ACC112 (cell line): ENCODE data around the gene GLTPD2.

Experiments
- H2AFZ ChIP-seq: fragments of 200-600 bp; sonication (generic); one replicate; pipeline ENCODE4 v1.6.0; 2017; ENCODE audit warnings: antibody characterized with exemption, low read length; ENCODE audit not compliant: unreplicated experiment
- H3K27ac ChIP-seq: fragments of 200-600 bp; sonication (generic); 2 replicates; pipeline ENCODE4 v1.5.1; 2014; ENCODE audit warnings: low read depth, mild to moderate bottlenecking, antibody characterized with exemption, low read length, moderate library complexity
- H3K27me3 ChIP-seq: fragments of 200-600 bp; sonication (generic); 2 replicates; pipeline ENCODE4 v1.6.1; 2014; ENCODE audit warnings: mild to moderate bottlenecking, antibody characterized with exemption, low read length, moderate library complexity, mixed read lengths; ENCODE audit not compliant: insufficient read depth
- H3K36me3 ChIP-seq: fragments of 200-600 bp; sonication (generic); 2 replicates; pipeline ENCODE4 v1.6.1; 2016; ENCODE audit warnings: mild to moderate bottlenecking, antibody characterized with exemption, low read length, moderate library complexity, mixed read lengths; ENCODE audit not compliant: insufficient read depth
- H3K4me1 ChIP-seq: fragments of 200-600 bp; sonication (generic); one replicate; pipeline ENCODE4 v1.6.1; 2016; ENCODE audit warnings: low read length, mixed read lengths; ENCODE audit not compliant: insufficient read depth, unreplicated experiment, control insufficient read depth
- H3K4me3 ChIP-seq: fragments of 200-600 bp; sonication (generic); 2 replicates; pipeline ENCODE4 v1.5.1; 2014; ENCODE audit warnings: mild to moderate bottlenecking, low read depth, low read length
- H3K79me2 ChIP-seq: fragments of 200-600 bp; sonication (generic); one replicate; pipeline ENCODE4 v1.6.0; 2016; ENCODE audit warnings: low read length; ENCODE audit not compliant: control insufficient read depth, unreplicated experiment, insufficient read depth

GLTPD2 gene

GRCh38 chr17:4788807-4789700, at the start of gene GLTPD2:
Gene GLTPD2 (plus strand): TSS chr17:4788964. CDS start chr17:4789012, 48 bp downstream.
- Histone ChIP-seq H3K36me3 (no peaks in the 10 kb centered on the region), H3K27me3 (peaks cover 7% of the 10 kb centered on the region), H3K4me1 (peaks cover 36% of the 10 kb centered on the region), H3K79me2 (peaks cover 7% of the 10 kb centered on the region), H3K27ac (peak within 1 kb of the TSS; percentile 85), H2AFZ (peak within 1 kb of the TSS; percentile 39), H3K4me3 (peak within 1 kb of the TSS; percentile 98)

- peak within 1 kb of the TSS; percentile 92 for H3K4me3 ChIP-seq
- no peak within 1 kb of the TSS for H3K27ac ChIP-seq
These were observed 49.4 kb upstream of the GLTPD2 start, which contains the start of the genes CXCL16 and ZMYND15 for GRCh38 chr17:4739122-4740024. Gene CXCL16 (minus strand): TSS chr17:4739928. CDS start chr17:4739339, 589 bp downstream. Gene ZMYND15 (plus strand): TSS chr17:4739833. CDS start chr17:4740549, 716 bp downstream.

GRCh38 chr17:4740025-4740351, 48.8 kb upstream of the GLTPD2 start:
- peaks cover 8% of the 10 kb centered on the region for H3K4me1 ChIP-seq
- peak overlapping the region; percentile 90 for H2AFZ ChIP-seq
- peaks cover 22% of the 10 kb centered on the region for H3K27me3 ChIP-seq
- no peaks in the 10 kb centered on the region for H3K79me2 ChIP-seq
- peak overlapping the region; percentile 92 for H3K4me3 ChIP-seq
- H3K27ac ChIP-seq, result no peak overlapping the region
- H3K36me3 ChIP-seq, result no peaks in the 10 kb centered on the region

More at GRCh38 chr17:4739122-4740024, 49.4 kb upstream of the GLTPD2 start, which contains the start of the genes CXCL16 and ZMYND15:
- peak within 1 kb of the TSS; percentile 90 for H2AFZ ChIP-seq
- no peaks in the 10 kb centered on the region for H3K79me2 ChIP-seq
- peaks cover 21% of the 10 kb centered on the region for H3K27me3 ChIP-seq
- H3K36me3 ChIP-seq, result no peaks in the 10 kb centered on the region
- H3K4me1 ChIP-seq, result peaks cover 8% of the 10 kb centered on the region

- no peak overlapping the region for H3K27ac ChIP-seq
- H2AFZ ChIP-seq, result no peak overlapping the region
- no peak overlapping the region; the same call in 1 of the 2 replicates for H3K4me3 ChIP-seq
- H3K4me1 ChIP-seq, result peaks cover 8% of the 10 kb centered on the region
- no peaks in the 10 kb centered on the region for H3K36me3 ChIP-seq
- peaks cover 27% of the 10 kb centered on the region for H3K27me3 ChIP-seq
- H3K79me2 ChIP-seq, result no peaks in the 10 kb centered on the region
These were observed 48.2 kb upstream of the GLTPD2 start for GRCh38 chr17:4740584-4740983.

GRCh38 chr17:4741544-4741943, 47.2 kb upstream of the GLTPD2 start:
- H3K4me3 ChIP-seq, result no peak overlapping the region
- no peak overlapping the region for H2AFZ ChIP-seq
- peaks cover 8% of the 10 kb centered on the region for H3K4me1 ChIP-seq
- no peaks in the 10 kb centered on the region for H3K79me2 ChIP-seq
- peaks cover 31% of the 10 kb centered on the region for H3K27me3 ChIP-seq
- H3K36me3 ChIP-seq, result no peaks in the 10 kb centered on the region
- no peak overlapping the region for H3K27ac ChIP-seq

GRCh38 chr17:4742133-4742532, 46.6 kb upstream of the GLTPD2 start:
- no peaks in the 10 kb centered on the region for H3K36me3 ChIP-seq
- H3K27me3 ChIP-seq, result peaks cover 31% of the 10 kb centered on the region
- H2AFZ ChIP-seq, result no peak overlapping the region
- H3K79me2 ChIP-seq, result no peaks in the 10 kb centered on the region
- no peak overlapping the region for H3K4me3 ChIP-seq
- H3K27ac ChIP-seq, result no peak overlapping the region
- H3K4me1 ChIP-seq, result peaks cover 8% of the 10 kb centered on the region

- Histone ChIP-seq H3K4me1 (peaks cover 8% of the 10 kb centered on the region), H2AFZ (no peak overlapping the region), H3K27me3 (peaks cover 31% of the 10 kb centered on the region), H3K27ac (no peak overlapping the region), H3K79me2 (no peaks in the 10 kb centered on the region), H3K4me3 (no peak overlapping the region), H3K36me3 (no peaks in the 10 kb centered on the region)
These were observed 46.1 kb upstream of the GLTPD2 start for GRCh38 chr17:4742629-4743028.

GRCh38 chr17:4743216-4743615, 45.5 kb upstream of the GLTPD2 start:
- Histone ChIP-seq H3K4me3 (no peak overlapping the region), H2AFZ (no peak overlapping the region), H3K4me1 (peaks cover 8% of the 10 kb centered on the region), H3K79me2 (no peaks in the 10 kb centered on the region), H3K27ac (no peak overlapping the region), H3K27me3 (peaks cover 30% of the 10 kb centered on the region), H3K36me3 (no peaks in the 10 kb centered on the region)

- peaks cover 29% of the 10 kb centered on the region for H3K27me3 ChIP-seq
- H3K4me1 ChIP-seq, result peaks cover 2% of the 10 kb centered on the region
- H2AFZ ChIP-seq, result no peak overlapping the region
These were observed 44.9 kb upstream of the GLTPD2 start for GRCh38 chr17:4743898-4744297.

More at GRCh38 chr17:4743898-4744297, 44.9 kb upstream of the GLTPD2 start:
- Histone ChIP-seq H3K79me2 (no peaks in the 10 kb centered on the region), H3K4me3 (no peak overlapping the region), H3K36me3 (no peaks in the 10 kb centered on the region), H3K27ac (no peak overlapping the region)
